ENCODE data around the gene ZNF691.

DNA sequence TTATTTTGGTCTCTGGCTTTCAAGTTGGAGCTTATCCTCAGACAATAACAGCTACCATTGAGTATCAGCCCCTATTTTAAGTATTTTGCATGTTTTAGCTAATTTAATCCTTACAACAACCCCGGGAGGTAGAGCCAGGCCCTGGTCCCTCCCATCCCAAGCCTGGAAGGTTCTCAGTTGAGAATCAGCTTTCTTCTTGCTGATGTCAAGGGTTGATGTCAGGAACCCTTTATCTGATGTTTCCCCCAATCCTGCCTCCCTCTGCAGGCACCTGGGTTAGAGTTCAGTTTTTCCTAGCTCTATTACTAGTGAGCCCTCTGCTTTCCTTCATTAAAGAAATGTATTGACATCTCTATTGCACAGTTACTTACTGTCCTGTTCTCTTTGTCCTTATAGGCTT lies 25.6 kb upstream of the ZNF691 start:
- no peak for TF ChIP-seq SP1 (IDR thresholded peaks at IDR 0.05)
- TF ChIP-seq ARNT (IDR thresholded peaks at IDR 0.05), result no peak
- no peak for TF ChIP-seq FOXM1 (IDR thresholded peaks at IDR 0.05; ENCODE audit: borderline replicate concordance)
- no peak for TF ChIP-seq PKNOX1 (IDR thresholded peaks at IDR 0.05)
- no peak for TF ChIP-seq ZNF384 (IDR thresholded peaks at IDR 0.05)
- TF ChIP-seq ELF4 (IDR thresholded peaks at IDR 0.05), result no peak
- no peak for TF ChIP-seq HDGF (IDR thresholded peaks at IDR 0.05; ENCODE audit: borderline replicate concordance)
